Measurements from ENCODE around the gene NELL1.

The NELL1 gene

GRCh38 chr11:20715464-20715863 lies 46.1 kb downstream of the NELL1 start:
- Histone ChIP-seq H3K36me3 (ENCODE audit: control insufficient read depth, low read length) (no peaks in the 10 kb centered on the region), H3K27ac (ENCODE audit: low read depth, low read length) (no peak overlapping the region), H3K27me3 (ENCODE audit: control insufficient read depth, low read length) (no peaks in the 10 kb centered on the region), H3K79me2 (ENCODE audit: control insufficient read depth, low read length) (no peaks in the 10 kb centered on the region), H3K4me2 (ENCODE audit: low read length) (no peak overlapping the region), H4K20me1 (ENCODE audit: control insufficient read depth, insufficient read depth, low read depth, low read length) (no peaks in the 10 kb centered on the region), H3K9me2 (replicated peaks; ENCODE audit: control insufficient read depth, low read length) (no peaks in the 10 kb centered on the region), H3K9me3 (ENCODE audit: control insufficient read depth, insufficient read depth, low read length) (no peaks in the 10 kb centered on the region), H3F3A (ENCODE audit: control insufficient read depth, insufficient read depth) (no peaks in the 10 kb centered on the region), H3K4me1 (ENCODE audit: control insufficient read depth, low read length) (no peaks in the 10 kb centered on the region), H3K4me3 (ENCODE audit: low read length) (no peak overlapping the region)
- TF ChIP-seq EZH2phosphoT487 (IDR thresholded peaks at IDR 0.05; ENCODE audit: borderline replicate concordance, low read length) (no peak), CTCF (IDR thresholded peaks at IDR 0.05; ENCODE audit: low read depth, low read length, poor library complexity, severe bottlenecking) (no peak)

- Histone ChIP-seq H3K79me2 (ENCODE audit: control insufficient read depth, low read length) (no peaks in the 10 kb centered on the region), H3K4me2 (ENCODE audit: low read length) (no peak overlapping the region), H3K4me3 (ENCODE audit: low read length) (no peak overlapping the region), H3K36me3 (ENCODE audit: control insufficient read depth, low read length) (no peaks in the 10 kb centered on the region), H3K27ac (ENCODE audit: low read depth, low read length) (no peak overlapping the region), H3K9me2 (replicated peaks; ENCODE audit: control insufficient read depth, low read length) (no peaks in the 10 kb centered on the region), H4K20me1 (ENCODE audit: control insufficient read depth, insufficient read depth, low read depth, low read length) (no peaks in the 10 kb centered on the region), H3K9me3 (ENCODE audit: control insufficient read depth, insufficient read depth, low read length) (no peaks in the 10 kb centered on the region), H3F3A (ENCODE audit: control insufficient read depth, insufficient read depth) (no peaks in the 10 kb centered on the region), H3K4me1 (ENCODE audit: control insufficient read depth, low read length) (no peaks in the 10 kb centered on the region), H3K27me3 (ENCODE audit: control insufficient read depth, low read length) (no peaks in the 10 kb centered on the region)
- TF ChIP-seq CTCF (IDR thresholded peaks at IDR 0.05; ENCODE audit: low read depth, low read length, poor library complexity, severe bottlenecking), result no peak
- no peak for TF ChIP-seq EZH2phosphoT487 (IDR thresholded peaks at IDR 0.05; ENCODE audit: borderline replicate concordance, low read length)
Observed at GRCh38 chr11:20715931-20716330, 46.5 kb downstream of the NELL1 start.

- no peak for TF ChIP-seq EZH2phosphoT487 (IDR thresholded peaks at IDR 0.05; ENCODE audit: borderline replicate concordance, low read length)
- TF ChIP-seq CTCF (IDR thresholded peaks at IDR 0.05; ENCODE audit: low read depth, low read length, poor library complexity, severe bottlenecking), result no peak
- no peaks in the 10 kb centered on the region for H3K36me3 ChIP-seq (ENCODE audit: control insufficient read depth, low read length)
- no peak overlapping the region for H3K4me3 ChIP-seq (ENCODE audit: low read length)
- H3K9me3 ChIP-seq (ENCODE audit: control insufficient read depth, insufficient read depth, low read length), result no peaks in the 10 kb centered on the region
- no peaks in the 10 kb centered on the region for H3F3A ChIP-seq (ENCODE audit: control insufficient read depth, insufficient read depth)
- no peaks in the 10 kb centered on the region for H4K20me1 ChIP-seq (ENCODE audit: control insufficient read depth, insufficient read depth, low read depth, low read length)
- no peak overlapping the region for H3K27ac ChIP-seq (ENCODE audit: low read depth, low read length)
- no peak overlapping the region for H3K4me2 ChIP-seq (ENCODE audit: low read length)
- no peaks in the 10 kb centered on the region for H3K27me3 ChIP-seq (ENCODE audit: control insufficient read depth, low read length)
- H3K9me2 ChIP-seq (replicated peaks; ENCODE audit: control insufficient read depth, low read length), result no peaks in the 10 kb centered on the region
- no peaks in the 10 kb centered on the region for H3K79me2 ChIP-seq (ENCODE audit: control insufficient read depth, low read length)
- no peaks in the 10 kb centered on the region for H3K4me1 ChIP-seq (ENCODE audit: control insufficient read depth, low read length)
Observed at GRCh38 chr11:20719821-20720220, 50.4 kb downstream of the NELL1 start.

GRCh38 chr11:20723366-20723765 lies 54.0 kb downstream of the NELL1 start:
- Histone ChIP-seq H4K20me1 (ENCODE audit: control insufficient read depth, insufficient read depth, low read depth, low read length) (no peaks in the 10 kb centered on the region), H3K36me3 (ENCODE audit: control insufficient read depth, low read length) (no peaks in the 10 kb centered on the region), H3K27me3 (ENCODE audit: control insufficient read depth, low read length) (no peaks in the 10 kb centered on the region), H3F3A (ENCODE audit: control insufficient read depth, insufficient read depth) (no peaks in the 10 kb centered on the region), H3K4me3 (ENCODE audit: low read length) (no peak overlapping the region), H3K27ac (ENCODE audit: low read depth, low read length) (no peak overlapping the region), H3K9me3 (ENCODE audit: control insufficient read depth, insufficient read depth, low read length) (no peaks in the 10 kb centered on the region), H3K79me2 (ENCODE audit: control insufficient read depth, low read length) (no peaks in the 10 kb centered on the region), H3K9me2 (replicated peaks; ENCODE audit: control insufficient read depth, low read length) (no peaks in the 10 kb centered on the region), H3K4me1 (ENCODE audit: control insufficient read depth, low read length) (no peaks in the 10 kb centered on the region), H3K4me2 (ENCODE audit: low read length) (no peak overlapping the region)
- no peak for TF ChIP-seq EZH2phosphoT487 (IDR thresholded peaks at IDR 0.05; ENCODE audit: borderline replicate concordance, low read length)
- no peak for TF ChIP-seq CTCF (IDR thresholded peaks at IDR 0.05; ENCODE audit: low read depth, low read length, poor library complexity, severe bottlenecking)
